OCI-LY3 (cell line): ENCODE results near the gene VMO1.

Source experiments
- CTCF ChIP-seq: fragments of 200-600, 300-600 bp; sonication (generic); IDR thresholded peaks from 2 replicates; pipeline ENCODE4 v1.5.1; 2014; ENCODE audit warnings: antibody characterized with exemption, low read length, low read depth
- EZH2phosphoT487 ChIP-seq: fragments of 200-600 bp; shearing (Covaris generic); IDR thresholded peaks from 2 replicates; pipeline ENCODE4 v1.6.1; 2018; ENCODE audit warnings: antibody characterized with exemption, mixed run types, low read depth

DNA sequence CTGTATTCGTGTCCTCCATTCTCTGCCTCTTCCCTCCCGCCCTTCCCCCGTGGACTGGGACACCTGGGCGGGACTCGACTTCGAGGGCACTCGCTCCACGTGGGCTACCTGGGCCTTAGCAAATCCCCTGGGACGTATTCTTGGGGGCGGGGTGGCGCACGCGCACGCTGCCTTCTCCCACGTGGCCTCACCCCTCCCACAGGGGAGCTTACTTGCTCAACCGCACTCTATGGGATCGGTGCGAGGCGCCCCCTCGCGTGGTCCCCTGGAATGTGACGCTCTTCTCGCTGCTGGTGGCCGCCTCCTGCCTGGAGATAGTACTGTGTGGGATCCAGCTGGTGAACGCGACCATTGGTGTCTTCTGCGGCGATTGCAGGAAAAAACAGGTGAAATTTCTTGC lies 3.5 kb downstream of the VMO1 start:
- TF ChIP-seq CTCF, result no peak
- no peak for TF ChIP-seq EZH2phosphoT487
